GM19099 (cell line): ENCODE results near the gene PIK3CB.

Experiments
- POLR2A ChIP-seq: IDR thresholded peaks from 3 replicates; pipeline ENCODE4 v1.6.1; 2011; ENCODE audit warnings: low read depth; ENCODE audit not compliant: insufficient read length; ENCODE audit errors: extremely low read depth

PIK3CB gene

DNA sequence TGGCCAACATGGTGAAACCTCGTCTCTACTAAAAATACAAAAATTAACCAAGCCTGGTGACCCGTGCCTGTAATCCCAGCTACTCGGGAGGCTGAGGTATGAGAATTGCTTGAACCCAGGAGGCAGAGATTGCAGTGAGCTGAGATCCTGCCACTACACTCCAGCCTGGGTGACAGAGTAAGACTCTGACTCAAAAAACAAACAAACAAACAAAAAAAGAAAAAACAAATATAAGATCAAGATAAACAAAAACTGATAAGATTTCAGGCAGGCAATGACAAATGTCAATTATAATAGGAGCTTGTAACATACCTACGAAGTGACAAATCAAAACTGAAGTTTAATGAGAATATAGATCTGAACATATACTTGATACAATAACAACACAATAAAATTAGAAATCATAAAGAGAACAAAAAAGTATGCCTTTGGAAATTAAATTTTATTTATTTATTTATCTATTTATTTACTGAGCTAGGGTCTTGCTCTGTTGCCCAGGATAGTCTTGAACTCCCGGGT is 155.8 kb downstream of the PIK3CB start:
- TF ChIP-seq POLR2A, result no peak

DNA sequence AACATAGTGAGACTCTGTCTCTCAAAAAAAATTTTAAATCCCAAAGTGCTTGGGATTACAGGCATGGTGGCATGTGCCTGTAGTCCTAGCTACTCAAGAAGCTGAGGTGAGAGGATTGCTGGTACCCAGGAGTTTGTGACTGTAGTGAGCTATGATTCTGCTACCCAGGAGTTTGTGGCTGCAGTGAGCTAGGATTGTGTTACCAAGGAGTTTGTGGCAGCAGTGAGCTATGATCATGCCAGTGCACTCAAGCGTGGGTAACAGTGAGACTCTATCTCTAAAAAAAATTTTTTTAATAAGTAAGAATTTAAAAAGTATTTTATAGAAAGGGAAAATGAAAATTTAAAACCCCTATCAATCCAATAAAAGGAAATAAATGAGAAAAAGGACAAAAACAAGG is 156.6 kb downstream of the PIK3CB start:
- TF ChIP-seq POLR2A, result no peak

DNA sequence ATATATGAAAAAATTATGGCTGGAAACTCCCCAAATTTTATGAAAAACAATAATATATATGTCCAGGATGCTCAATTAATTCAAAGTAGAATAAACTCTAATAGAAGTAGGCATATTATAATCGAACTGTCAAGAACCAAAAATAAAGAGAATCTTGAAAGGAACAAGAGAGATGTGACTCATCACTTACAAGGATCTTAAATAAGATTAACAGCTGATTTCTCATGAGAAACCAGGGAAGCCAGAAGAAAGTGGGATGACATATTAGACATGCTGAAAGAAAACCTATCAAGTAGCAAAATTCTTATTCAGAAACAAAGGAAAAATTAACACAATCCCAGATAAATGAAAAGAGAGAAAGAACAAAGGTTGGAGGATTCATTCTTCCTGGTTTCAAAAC is 159.3 kb downstream of the PIK3CB start:
- no peak for TF ChIP-seq POLR2A

DNA sequence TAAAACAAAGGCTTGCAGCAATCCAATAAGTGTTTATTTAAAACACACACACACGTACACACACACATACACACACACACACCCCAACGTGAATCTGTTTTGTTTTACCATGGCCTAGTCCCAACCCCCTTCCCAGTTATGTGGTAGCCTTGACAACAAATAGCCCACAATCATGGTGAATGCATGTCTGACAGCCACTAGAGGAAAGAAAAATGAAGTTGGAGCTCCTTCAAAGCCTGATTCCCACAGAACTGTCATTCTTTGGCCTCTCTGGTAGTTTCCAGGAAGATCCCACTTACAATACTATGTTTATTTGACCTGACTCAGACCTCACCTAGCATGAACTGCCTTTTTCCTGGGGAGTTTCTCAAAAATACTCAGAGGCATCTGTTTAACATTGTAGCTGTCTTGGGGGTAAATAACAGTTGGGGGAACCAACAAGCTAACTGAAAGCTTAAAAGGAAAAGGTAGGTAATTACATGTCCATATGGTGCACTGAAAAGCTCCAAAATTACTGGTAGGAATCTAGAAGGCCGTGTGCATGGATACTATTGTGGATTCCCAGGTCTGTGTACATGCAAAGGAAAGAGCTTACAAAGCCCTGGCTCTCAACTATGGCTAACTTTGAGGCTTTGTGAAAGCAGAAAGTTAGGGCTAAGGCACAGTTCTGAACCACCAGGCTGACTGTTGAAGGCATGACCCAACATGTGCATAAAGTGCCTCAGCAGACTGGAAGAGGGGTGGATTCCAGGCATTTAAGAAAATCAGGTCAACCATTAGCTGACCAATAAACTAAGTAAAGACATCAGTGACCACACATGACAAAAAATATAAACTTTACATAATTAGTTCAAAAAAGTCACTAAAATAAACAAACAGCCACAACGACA is 160.8 kb downstream of the PIK3CB start:
- TF ChIP-seq POLR2A, result no peak

DNA sequence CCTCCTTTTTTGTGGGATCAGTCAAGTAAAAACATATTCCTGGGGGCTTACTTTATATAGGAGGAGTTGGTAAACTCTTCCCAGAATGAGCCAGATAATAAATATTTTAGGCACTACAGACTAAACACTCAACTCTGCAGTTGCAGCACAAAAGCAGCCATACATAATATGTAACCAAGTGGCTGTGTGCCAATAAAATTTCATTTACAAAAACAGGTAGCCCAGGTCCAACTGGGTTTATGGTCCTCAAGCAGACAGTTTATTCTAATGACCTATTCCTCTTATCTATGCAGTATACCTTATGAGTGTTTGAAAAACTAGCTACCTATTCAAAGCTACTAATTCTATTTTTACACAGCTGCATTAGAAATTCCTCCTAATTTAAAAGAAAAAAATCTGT is 164.3 kb downstream of the PIK3CB start:
- no peak for TF ChIP-seq POLR2A

DNA sequence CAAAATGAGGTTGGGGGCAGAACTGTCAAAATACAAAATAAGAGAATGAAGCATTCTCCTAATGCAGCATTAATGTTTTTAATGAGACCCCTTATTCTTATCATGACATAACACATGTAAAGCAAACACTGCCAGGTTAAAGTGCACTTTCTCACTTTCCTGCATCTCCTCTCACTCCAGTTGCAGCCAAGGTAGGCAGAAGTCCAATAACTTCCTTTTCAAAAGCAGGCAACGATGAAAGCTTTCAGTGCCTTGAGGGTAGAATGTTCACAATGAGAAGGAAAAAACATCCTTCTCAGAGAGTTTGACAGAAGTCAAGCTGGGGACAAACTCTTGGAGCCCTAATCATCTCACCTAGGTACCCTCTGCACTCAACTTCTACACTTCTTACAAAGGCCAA is 166.6 kb downstream of the PIK3CB start:
- no peak for TF ChIP-seq POLR2A

DNA sequence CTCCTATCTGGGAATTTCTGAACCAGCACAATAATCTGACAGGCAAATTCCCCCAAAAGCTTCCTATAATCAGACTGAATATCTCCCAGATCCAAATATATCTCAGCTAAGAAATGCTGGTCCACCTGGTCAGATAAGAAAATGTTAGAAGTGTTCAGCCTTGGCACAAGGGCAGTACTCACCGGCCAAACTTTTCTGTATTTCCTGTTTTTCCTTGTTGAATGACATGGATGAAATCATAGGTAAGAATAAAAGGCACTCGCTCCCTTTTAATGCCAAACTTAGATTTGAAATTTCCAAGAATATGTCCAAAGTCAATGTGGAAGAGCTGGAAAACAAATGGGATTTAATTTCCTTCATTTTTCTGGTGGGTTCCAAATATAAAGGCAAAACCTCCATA is 177.2 kb downstream of the PIK3CB start:
- TF ChIP-seq POLR2A, result no peak

DNA sequence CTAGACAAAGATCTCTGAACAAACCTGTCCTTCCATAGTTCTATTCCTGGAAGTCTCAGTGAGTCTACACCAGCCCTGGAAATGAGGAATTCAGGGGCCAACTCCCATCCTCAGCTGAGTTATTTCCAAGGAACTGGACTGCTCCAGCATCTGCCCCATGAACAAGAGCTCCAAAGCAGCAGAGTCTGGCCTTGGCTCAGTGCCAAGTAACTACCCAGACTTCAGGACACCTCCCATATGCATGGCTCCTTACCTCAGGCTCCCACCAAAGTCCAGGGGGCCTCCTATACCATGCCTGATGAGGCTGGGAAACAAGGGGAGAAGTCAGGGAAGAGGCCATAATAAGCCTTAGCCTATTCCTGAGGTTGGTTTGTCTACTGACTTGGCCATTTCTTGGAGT is 181.2 kb downstream of the PIK3CB start:
- no peak for TF ChIP-seq POLR2A

DNA sequence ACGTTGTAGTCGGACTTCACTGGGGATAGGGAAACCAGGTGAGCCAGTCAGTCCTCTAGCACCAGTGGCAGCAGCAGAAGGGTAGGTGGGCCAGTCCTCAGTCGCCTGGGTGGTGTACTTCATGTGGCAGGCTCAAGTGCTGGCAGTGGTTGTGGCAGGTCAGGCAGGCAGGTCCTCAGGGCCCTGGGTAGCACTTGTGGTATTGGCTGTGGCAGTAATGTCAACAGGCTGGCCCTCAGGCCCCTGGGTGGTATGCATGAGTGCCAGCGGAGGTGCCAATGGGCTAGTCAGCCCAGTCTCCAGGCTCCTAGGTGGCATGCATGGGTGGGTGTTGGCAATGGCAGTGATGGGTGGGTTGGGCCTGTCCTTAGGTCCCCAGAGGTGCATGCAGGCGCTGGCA is 185.6 kb downstream of the PIK3CB start:
- no peak for TF ChIP-seq POLR2A

DNA sequence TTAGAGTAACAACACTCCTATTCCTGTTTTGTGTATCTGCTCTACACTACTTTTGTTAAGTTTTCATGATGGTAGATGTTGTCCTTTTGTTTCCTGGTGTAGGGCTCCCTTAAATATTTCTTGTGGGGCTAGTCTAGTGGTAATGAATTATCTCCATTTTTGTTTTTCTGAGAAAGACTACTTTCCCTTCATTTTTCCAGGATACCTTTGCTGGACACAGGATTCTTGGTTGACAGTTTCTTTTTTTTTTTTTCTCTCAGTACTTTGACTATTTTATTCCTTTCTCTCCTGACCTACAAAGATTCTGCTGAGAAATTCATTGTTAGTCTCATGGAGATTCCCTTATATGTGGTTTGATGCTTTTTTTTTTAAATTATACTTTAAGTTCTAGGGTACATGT is 188.2 kb downstream of the PIK3CB start:
- TF ChIP-seq POLR2A, result no peak

DNA sequence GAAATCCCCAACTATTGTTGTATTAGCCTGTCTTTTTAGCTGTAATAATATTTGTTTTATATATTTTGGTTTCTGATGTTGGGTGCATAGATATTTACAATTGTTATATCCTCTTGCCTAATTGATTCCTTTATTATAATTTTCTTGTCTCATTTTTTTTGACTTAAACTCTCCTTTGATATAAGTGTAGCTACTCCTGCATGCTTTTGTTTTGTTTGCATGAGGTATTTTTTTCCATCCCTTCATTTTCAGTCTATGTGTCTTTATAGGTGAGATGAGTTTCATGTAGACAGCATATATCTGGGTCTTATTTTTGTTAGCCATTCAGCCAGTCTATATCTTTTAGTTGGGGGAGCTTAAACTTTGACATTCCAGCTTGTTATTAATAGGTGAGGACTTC is 188.7 kb downstream of the PIK3CB start:
- no peak for TF ChIP-seq POLR2A

DNA sequence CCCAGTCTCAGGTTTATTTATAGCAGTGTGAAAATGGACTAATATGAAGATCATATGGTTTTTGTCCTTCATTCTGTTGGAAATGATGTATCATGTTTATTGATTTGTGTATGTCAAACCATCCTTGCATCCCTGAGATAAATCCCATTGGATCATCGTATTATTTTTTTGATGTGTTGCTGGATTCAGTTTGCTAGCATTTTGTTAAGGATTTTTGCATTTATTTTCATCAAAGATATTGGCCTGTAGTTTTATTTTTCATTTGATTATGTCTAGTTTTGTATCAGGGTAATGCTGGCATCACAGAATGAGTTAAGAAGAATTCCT is 191.8 kb downstream of the PIK3CB start:
- no peak for TF ChIP-seq POLR2A

DNA sequence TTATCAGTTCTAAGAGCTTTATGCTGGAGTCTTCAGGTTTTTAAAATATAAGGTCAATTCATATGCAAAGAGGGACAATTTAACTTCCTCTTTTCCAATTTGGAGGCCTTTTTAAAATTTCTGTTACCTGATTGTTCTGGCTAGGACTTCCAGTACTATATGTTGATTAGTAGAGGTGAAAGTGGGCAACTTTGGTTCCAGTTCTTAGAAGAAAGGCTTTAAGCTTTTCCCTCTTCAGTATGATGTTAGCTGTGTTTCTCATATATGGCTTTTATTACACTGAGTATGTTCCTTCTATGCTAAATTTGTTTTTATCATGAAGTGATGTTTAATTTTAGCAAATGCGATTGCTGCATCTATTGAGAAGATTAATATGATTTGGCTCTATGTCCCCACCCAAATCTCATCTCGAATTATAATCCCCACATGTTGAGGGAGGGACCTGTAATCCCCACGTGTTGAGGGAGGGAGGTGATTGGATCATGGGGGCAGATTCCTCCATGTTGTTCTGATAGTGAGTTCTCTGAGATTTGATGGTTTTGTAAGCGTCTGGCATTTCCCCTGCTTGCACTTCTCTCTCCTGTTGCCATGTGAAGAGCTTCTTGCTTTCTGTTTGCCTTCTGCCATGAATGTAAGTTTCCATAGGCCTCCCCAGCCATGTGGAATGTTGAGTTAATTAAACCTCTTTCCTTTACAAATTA is 192.4 kb downstream of the PIK3CB start:
- TF ChIP-seq POLR2A, result no peak

DNA sequence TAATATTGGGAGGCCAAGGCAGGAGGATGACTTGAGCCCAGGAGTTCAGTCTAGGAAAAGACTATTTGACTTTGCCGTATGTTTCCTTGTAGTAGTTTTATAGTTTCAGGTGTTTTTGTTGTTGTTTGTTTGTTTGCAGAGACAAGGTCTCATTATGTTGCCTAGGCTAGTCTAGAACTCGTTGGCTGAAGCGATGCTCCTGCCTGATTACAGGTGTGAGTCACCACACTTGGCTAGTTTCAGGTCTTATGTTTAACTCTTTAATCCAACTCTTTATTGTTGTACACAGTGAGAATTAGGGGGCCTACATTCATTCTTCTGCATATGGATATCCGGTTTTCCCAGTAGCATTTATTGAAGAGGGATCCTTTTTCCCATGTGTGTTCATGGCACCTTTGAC is 194.2 kb downstream of the PIK3CB start:
- TF ChIP-seq POLR2A, result no peak

DNA sequence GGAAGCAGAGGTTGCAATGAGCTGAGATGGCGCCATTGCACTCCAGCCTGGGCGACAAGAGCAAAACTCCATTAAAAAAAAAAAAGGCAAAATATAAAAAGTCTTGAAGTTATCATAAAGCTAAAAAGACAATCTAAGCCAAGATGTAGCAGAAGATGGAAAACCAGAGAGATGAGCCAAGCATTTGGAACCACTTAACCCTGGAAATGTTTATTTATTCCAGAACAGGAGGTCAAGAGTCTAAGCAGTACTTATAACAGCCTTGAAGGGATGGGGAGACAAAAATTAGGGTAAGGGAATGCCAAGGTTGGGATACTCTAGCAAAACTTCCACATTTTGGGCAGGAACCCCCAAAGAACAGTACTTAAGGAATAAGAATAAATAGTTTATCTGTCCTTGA is 196.1 kb downstream of the PIK3CB start:
- TF ChIP-seq POLR2A, result no peak

DNA sequence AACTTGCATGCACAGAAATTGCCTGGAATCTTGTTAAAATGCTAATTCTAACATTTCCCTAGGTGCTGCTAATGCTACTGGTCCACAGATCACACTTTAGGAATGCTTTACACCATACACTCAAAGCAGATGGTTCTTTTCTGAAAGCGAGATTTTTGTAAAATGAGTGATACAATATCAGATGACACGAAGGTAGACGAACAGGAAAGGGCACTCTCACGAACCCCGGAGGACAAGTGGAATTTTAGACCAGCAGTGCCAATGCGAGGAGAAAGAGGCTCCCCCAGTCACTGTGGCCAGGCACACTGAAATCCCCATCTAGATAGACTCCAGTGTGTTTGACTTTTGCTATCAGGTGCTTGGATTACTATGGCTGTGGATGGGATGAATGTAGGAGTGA is 205.2 kb downstream of the PIK3CB start:
- no peak for TF ChIP-seq POLR2A

DNA sequence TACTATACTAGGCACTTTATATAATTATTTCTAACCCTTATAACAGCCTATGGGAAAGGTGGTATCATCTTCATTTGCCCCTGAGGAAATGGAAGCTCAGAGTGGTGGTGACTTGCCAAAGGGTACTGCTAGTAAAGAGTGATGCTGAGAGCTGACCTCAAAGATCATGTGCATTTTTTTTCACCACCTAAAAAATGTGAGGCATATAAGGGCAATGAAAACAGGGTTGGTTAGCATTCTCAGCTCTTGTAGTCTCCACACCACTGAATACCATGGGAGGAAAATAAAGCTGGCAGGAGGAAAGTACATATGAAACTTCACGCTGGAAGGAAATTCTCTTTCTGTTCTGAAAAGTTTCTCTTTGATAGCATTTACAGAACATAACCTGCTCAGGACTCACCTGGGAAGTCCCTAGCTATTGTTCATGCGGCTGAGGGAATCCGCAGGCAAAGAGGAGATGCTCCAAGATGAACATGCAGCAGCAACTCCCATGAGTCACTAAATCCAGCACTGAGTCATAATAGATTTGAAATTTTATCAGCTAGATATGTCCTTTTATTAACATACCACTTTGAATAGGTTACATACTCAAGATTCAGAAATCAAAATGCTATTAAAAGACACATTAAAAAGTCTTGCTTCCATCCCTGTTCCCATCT is 208.9 kb downstream of the PIK3CB start:
- no peak for TF ChIP-seq POLR2A

DNA sequence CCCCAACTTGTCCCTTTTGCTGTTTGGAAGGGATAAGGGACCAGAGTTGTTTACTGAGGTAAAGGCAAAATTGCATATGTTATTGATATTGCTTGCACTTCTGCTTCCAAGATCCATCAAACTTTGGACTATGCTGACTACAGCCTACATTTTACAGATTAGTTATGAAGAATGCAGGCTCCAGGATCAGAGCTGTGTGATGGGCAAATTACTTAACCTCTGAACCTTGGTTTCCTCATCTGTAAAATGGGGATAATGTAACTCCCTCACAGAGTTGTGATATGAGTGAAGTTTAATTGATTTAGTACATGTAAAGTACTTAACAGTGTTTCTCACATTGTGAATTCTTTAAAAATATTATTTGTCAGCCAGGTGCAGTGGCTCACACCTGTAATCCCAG is 210.2 kb downstream of the PIK3CB start:
- no peak for TF ChIP-seq POLR2A
